Measurements from ENCODE around the gene SBF2.

- TF ChIP-seq CTCF (IDR thresholded peaks at IDR 0.05; ENCODE audit: low read depth, low read length, poor library complexity, severe bottlenecking): no peak
- TF ChIP-seq EZH2phosphoT487 (IDR thresholded peaks at IDR 0.05; ENCODE audit: borderline replicate concordance, low read length): no peak
Observed at GRCh38 chr11:10222399-10222798, 71.6 kb downstream of the SBF2 start.
